Ectodermal cell (in vitro differentiated cells): ENCODE measurements around the gene TM4SF20. TPM values are rescaled to one million over a fixed set of nuclear protein-coding genes. Genes with fewer than 3 reads are reported as not detected.

ENCODE experiments used
- H3K27ac ChIP-seq: 2 replicates; pipeline ENCODE4 v1.7.0; 2013; ENCODE audit warnings: mild to moderate bottlenecking, low read depth, low read length; ENCODE audit not compliant: insufficient read depth, poor library complexity, severe bottlenecking
- H3K27me3 ChIP-seq: 2 replicates; pipeline ENCODE4 v1.7.0; 2013; ENCODE audit warnings: mild to moderate bottlenecking, low read length; ENCODE audit not compliant: insufficient read depth, control insufficient read depth, poor library complexity, severe bottlenecking
- H3K36me3 ChIP-seq: one replicate; pipeline ENCODE4 v1.7.0; 2013; ENCODE audit warnings: low read length; ENCODE audit not compliant: control insufficient read depth, insufficient read depth
- H3K4me1 ChIP-seq: one replicate; pipeline ENCODE4 v1.7.0; 2013; ENCODE audit warnings: low read length; ENCODE audit not compliant: control insufficient read depth, insufficient read depth
- H3K4me3 ChIP-seq: 2 replicates; pipeline ENCODE4 v1.7.0; 2013; ENCODE audit warnings: low read depth, low read length, control low read depth; ENCODE audit not compliant: insufficient read depth
- H3K9me3 ChIP-seq: 2 replicates; pipeline ENCODE4 v1.7.0; 2013; ENCODE audit warnings: mild to moderate bottlenecking, low read length, moderate library complexity; ENCODE audit not compliant: control insufficient read depth
- WGBS, 2 experiments: methylation state at CpG; one replicate each; pipeline ENCODE4 v1.1.7; 2013; ENCODE audit warnings: missing lambda C conversion rate in 2 of 2; 5-methylcytosine and 5-hydroxymethylcytosine counted together
- polyA plus RNA-seq, 4 experiments: library from polyadenylated mRNA; stranded (reverse); fragments of 50-300 nt; gene quantifications; one replicate each; pipeline ENCODE4 v1.2.3, GENCODE V29; 2013

The TM4SF20 gene, protein sequence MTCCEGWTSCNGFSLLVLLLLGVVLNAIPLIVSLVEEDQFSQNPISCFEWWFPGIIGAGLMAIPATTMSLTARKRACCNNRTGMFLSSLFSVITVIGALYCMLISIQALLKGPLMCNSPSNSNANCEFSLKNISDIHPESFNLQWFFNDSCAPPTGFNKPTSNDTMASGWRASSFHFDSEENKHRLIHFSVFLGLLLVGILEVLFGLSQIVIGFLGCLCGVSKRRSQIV
- not detected for polyA plus RNA-seq (2013, experiment 1 of 4)
- not detected for polyA plus RNA-seq (2013, experiment 2 of 4)
- polyA plus RNA-seq (2013, experiment 3 of 4): not detected
- polyA plus RNA-seq (2013, experiment 4 of 4): not detected

DNA sequence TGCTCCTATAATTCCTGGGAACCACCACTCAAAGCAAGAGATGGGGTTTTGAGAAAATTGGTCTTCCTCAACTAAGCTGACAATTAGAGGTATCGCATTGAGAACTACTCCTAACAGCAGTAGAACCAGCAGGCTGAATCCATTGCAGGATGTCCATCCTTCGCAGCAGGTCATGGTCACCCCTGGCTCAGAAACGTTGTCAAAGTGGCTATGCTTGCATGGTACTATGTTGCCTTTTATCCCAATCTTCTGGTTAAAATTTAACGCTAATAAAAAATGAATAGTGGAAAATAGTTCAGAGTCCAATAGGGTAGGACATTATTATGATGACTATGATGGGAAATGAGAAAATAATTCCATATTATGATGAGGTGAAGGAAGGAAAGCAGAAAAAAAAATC, at the start of gene TM4SF20:
TM4SF20 (minus strand) TSS at position 212 of the 400 bp plus-strand sequence; CDS start at position 174, 38 bp downstream.
- H3K9me3 ChIP-seq: no peaks in the 10 kb centered on the region
- H3K27ac ChIP-seq: no peak within 1 kb of the TSS
- WGBS, 2 experiments: 93% methylated on average over 4 of the region's 4 CpGs
- H3K4me3 ChIP-seq: no peak within 1 kb of the TSS
- no peaks in the 10 kb centered on the region for H3K27me3 ChIP-seq
- no peaks in the 10 kb centered on the region for H3K36me3 ChIP-seq
- H3K4me1 ChIP-seq: no peaks in the 10 kb centered on the region

DNA sequence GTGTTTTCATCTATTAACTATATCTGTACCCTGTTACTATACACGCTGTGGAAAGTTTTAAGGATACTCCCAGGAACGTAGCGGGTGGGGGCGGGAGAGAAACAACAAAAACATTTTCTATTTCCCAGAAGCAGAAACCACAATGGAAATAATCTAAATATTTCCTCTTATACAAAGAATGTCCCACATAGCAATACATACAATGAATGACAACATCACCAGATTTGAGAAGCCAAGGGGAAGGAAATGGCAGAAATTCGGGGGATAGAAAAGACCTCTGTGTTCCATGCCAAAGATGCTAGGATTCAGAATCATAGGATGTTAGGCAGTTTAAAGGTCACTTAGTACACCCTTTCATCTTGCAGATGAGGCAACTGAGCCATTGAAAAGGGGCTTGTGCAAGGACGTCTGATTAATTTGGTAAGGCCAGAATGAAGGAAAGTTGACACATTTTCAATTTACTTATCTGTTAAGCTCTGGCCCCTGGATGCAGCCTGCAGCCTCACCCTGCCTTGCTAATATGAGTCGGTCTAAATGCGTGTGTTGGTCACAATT, 49.7 kb upstream of the TM4SF20 start:
- no peaks in the 10 kb centered on the region for H3K36me3 ChIP-seq
- WGBS, 2 experiments: 95% methylated on average over 8 of the region's 8 CpGs
- no peak overlapping the region for H3K27ac ChIP-seq
- no peaks in the 10 kb centered on the region for H3K27me3 ChIP-seq
- peaks cover 3% of the 10 kb centered on the region for H3K9me3 ChIP-seq
- no peaks in the 10 kb centered on the region for H3K4me1 ChIP-seq
- no peak overlapping the region for H3K4me3 ChIP-seq

DNA sequence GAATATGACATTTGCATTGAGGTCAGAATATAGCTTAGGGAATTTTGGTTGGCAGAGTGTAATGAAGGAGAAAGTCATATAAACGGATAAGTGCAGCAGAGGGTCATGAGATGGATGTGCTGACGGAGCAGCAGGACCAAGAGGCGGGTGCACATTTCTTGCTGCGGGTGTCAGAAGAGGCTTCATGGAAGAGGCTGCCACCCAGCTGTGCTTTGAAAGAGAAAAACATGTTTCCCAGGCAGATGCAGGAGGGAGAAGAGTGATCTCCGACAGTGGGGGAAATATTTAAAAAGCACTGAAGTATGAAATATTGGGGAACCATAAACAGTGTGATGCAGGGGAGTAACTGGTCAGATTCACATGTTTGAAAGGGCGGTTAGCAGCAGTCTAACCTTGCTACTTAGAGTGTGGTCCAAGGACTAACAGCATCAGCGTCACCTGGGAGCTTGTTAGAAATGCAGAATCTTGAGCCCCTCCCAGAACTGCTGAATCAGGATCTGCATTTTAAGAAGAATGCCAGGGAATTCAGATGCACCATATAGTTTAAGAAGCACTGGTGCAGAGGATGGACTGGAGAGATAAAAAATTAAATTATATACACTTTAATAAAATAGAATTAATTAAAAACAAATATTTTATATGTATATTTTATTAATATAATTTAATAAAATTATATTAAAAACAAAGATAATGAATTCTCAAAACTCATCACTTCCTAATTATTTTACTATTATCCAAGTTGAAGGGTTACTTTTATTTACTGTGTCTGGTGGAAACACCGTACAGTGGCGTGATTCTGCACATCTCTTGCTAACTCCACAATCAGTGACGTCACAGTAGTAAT, 44.8 kb upstream of the TM4SF20 start:
- Histone ChIP-seq H3K4me3 (no peak overlapping the region), H3K4me1 (no peaks in the 10 kb centered on the region), H3K36me3 (no peaks in the 10 kb centered on the region), H3K9me3 (no peaks in the 10 kb centered on the region), H3K27me3 (no peaks in the 10 kb centered on the region), H3K27ac (no peak overlapping the region)
- WGBS, 2 experiments: 79 to 81% methylated on average over 10 of the region's 10 CpGs

DNA sequence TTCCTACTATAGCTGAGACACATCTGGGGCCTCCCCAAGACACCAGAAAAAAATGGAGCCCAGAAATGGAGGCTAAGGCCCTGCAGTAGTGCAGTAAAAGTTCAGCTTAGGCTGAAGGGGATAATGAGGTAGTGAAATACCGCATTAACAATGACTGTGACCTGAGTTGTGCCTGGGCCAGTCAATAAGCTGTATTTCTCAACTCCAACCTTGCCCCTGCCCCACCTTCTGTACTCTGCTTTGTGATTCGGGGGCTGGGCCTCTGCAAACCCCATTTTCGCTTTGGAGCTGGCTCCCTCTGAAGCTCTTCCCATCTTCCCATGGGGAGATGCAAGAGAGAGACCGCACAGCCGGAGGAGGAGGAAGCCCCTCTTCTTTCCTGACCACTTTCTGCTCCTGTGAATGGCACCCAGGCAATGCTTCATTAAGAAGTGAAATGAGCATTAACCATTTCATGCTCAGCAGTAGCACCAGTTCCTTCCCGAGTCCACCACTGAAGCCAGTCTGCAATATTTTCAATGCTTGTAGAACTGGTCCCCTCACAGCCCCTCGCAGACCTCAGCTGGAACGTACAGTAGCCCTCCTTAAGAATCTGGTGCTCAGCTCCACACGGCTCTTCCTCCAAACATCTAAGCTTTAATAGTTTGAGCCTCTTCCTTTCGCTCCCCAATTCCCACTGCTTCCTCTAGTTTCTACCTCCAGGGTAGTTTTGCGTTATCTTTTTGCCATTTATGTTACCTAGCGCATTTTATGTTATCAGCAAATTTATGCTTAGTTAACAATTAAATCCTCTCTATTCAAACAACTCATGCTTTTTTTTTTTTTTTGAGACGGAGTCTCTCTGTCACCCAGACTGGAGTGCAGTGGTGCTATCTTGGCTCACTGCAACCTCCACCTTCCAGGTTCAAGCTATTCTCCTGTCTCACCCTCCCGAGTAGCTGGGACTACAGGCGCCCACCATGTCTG, 41.3 kb upstream of the TM4SF20 start:
- 92% methylated on average over 15 of the region's 15 CpGs for WGBS, 2 experiments
- H3K36me3 ChIP-seq: no peaks in the 10 kb centered on the region
- no peak overlapping the region for H3K4me3 ChIP-seq
- H3K27me3 ChIP-seq: no peaks in the 10 kb centered on the region
- H3K27ac ChIP-seq: no peak overlapping the region
- no peaks in the 10 kb centered on the region for H3K9me3 ChIP-seq
- H3K4me1 ChIP-seq: no peaks in the 10 kb centered on the region

DNA sequence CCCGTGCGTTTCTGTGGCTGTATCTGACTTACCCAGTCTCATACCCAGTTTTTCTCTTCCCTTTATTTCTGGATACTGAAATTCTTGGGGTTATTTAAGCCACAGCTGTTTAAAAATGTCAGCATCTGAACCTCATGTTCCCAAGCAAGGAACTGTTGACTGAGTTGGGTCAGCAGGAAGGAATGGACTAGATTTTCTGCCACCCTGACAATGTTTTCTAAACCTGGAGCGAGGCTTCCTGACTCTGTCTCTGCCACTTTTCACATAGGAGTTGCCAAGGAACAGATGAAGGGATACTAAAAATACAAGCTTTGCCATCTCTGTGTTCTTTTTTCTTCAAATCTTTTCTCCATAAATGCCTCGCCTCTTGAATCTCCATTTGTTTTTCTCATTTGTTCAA, 37.6 kb upstream of the TM4SF20 start:
- no peaks in the 10 kb centered on the region for H3K4me1 ChIP-seq
- no peaks in the 10 kb centered on the region for H3K27me3 ChIP-seq
- H3K9me3 ChIP-seq: no peaks in the 10 kb centered on the region
- 93 to 94% methylated on average over 4 of the region's 4 CpGs for WGBS, 2 experiments
- H3K4me3 ChIP-seq: no peak overlapping the region
- H3K27ac ChIP-seq: no peak overlapping the region
- no peaks in the 10 kb centered on the region for H3K36me3 ChIP-seq

DNA sequence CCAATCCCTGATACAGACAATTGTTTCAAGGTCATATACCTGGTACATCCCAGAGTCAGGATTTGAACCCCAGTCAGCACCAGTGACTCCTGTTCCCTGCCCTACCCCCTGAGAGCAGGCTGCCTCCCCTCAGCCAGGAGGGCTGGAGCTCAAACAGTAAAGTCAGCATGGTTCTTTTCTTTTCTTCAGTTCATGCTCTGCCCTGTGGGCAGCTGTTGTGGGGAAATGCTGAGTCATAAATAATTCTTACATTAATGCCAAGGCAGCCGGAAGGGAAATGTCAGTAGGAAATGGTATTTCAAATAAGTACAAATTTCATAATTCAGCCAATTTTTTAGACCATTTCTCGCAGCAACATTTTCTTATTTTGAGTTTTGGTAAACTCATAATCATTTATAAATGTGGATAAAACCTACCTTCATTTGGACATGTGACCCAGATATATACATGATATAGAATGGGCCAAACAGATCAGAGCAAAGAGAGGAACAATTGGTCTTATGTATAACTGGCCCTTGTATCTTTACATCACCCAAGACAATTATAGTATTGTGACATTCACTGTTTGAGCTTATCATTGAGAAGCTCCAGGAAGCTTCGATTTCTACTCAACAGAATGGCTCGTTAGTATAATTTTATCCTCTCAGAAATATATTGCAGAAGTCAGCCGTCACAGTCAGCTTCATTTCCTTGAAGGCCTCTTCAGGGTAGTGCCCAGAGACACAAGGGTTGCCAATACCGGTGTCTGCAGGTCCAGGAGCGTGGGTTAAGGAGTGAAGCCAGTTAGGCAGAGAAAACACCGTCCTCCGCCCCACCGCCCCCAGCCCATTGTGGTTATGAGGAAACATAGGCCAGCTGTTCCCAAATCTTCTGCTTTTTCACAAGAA, 36.7 kb upstream of the TM4SF20 start:
- WGBS, 2 experiments: 91 to 92% methylated on average over 8 of the region's 10 CpGs
- H3K27ac ChIP-seq: no peak overlapping the region
- H3K4me1 ChIP-seq: no peaks in the 10 kb centered on the region
- no peaks in the 10 kb centered on the region for H3K9me3 ChIP-seq
- H3K36me3 ChIP-seq: no peaks in the 10 kb centered on the region
- H3K27me3 ChIP-seq: no peaks in the 10 kb centered on the region
- no peak overlapping the region for H3K4me3 ChIP-seq

DNA sequence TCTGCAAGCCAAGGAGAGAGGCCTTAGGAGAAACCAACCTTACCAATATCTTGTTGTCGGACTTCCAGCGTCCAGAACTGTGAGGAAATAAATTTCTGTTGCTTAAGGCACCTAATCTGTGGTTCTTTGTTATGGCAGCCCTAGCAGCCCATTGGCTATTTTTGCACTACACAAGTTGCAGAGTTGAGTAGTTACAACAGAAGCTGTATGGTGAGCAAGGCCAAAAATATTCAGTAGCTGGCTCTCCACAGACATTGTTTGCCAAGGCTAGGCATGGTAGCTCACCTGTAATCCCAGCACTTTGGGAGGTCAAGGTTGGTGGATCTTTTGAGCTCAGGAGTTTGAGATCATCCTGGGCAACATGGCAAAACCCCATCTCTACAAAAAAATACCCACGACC, 35.7 kb upstream of the TM4SF20 start:
- no peaks in the 10 kb centered on the region for H3K27me3 ChIP-seq
- WGBS, 2 experiments: 90 to 97% methylated on average over 3 of the region's 3 CpGs
- no peak overlapping the region for H3K27ac ChIP-seq
- H3K4me1 ChIP-seq: no peaks in the 10 kb centered on the region
- no peaks in the 10 kb centered on the region for H3K9me3 ChIP-seq
- no peaks in the 10 kb centered on the region for H3K36me3 ChIP-seq
- no peak overlapping the region for H3K4me3 ChIP-seq

DNA sequence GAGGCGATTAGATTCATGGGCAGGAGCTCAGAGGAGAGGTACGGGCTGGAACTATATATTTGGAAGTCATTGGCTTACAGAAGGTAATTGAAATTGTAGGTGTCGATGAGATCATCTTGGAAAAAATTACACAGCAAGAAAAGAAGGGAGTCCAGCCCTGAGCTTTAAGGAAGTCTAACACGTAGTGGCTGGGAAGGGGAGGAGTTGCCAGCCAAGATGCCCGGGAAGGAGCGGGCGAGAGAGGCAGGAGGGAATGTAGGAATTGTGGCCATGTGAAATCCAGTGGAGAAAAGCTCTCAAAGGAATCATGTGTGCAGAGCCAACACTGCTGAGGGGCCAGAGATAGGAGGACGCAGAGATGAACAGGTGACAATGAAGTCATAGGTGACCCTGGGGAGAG, 34.3 kb upstream of the TM4SF20 start:
- WGBS, 2 experiments: 93 to 94% methylated on average over 8 of the region's 8 CpGs
- Histone ChIP-seq H3K4me1 (no peaks in the 10 kb centered on the region), H3K4me3 (no peak overlapping the region), H3K27me3 (no peaks in the 10 kb centered on the region), H3K27ac (no peak overlapping the region), H3K36me3 (no peaks in the 10 kb centered on the region), H3K9me3 (no peaks in the 10 kb centered on the region)

DNA sequence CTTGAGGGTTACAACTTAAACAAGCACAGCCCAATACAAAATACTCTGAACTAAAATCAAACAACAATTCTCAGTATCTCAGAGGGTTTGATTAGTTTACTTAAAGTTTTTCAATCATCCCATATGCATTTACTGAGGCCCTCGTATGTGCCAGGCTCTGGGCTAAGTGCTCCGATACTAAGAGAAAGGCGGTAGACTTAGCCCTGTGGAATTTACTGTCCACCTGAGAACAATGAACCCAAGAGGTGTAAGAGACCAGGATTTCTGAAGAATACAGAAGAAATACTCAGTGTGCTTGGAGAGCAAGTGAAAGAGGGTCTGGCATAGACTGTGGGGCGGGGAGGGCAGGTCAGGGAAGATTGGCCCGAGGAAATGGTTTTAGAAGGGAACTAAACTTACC, 33.8 kb upstream of the TM4SF20 start:
- WGBS, 2 experiments: 92 to 94% methylated on average over 4 to 5 of the region's 5 CpGs
- Histone ChIP-seq H3K9me3 (no peaks in the 10 kb centered on the region), H3K27me3 (no peaks in the 10 kb centered on the region), H3K27ac (no peak overlapping the region), H3K4me3 (no peak overlapping the region), H3K36me3 (no peaks in the 10 kb centered on the region), H3K4me1 (peaks cover 1% of the 10 kb centered on the region)
